ENCODE data around the gene YRDC.

- TF ChIP-seq FOXP4 (CRISPR knock-in tag; IDR thresholded peaks at IDR 0.05; ENCODE audit: borderline replicate concordance) (no peak), NFIC (IDR thresholded peaks at IDR 0.05) (peak; percentile 41; the same call in 1 of the 2 replicates)
Observed at GRCh38 chr1:37840711-37841110, 32.7 kb upstream of the YRDC start.
